OCI-M2 (cell line): Measurements from ENCODE around the gene PLEKHG1.

Source experiments
- DNase-seq: peaks from one replicate; lab custom pipeline; 2025; ENCODE audit not compliant: unreplicated experiment; lab: John Stamatoyannopoulos, UW

PLEKHG1 gene

DNA sequence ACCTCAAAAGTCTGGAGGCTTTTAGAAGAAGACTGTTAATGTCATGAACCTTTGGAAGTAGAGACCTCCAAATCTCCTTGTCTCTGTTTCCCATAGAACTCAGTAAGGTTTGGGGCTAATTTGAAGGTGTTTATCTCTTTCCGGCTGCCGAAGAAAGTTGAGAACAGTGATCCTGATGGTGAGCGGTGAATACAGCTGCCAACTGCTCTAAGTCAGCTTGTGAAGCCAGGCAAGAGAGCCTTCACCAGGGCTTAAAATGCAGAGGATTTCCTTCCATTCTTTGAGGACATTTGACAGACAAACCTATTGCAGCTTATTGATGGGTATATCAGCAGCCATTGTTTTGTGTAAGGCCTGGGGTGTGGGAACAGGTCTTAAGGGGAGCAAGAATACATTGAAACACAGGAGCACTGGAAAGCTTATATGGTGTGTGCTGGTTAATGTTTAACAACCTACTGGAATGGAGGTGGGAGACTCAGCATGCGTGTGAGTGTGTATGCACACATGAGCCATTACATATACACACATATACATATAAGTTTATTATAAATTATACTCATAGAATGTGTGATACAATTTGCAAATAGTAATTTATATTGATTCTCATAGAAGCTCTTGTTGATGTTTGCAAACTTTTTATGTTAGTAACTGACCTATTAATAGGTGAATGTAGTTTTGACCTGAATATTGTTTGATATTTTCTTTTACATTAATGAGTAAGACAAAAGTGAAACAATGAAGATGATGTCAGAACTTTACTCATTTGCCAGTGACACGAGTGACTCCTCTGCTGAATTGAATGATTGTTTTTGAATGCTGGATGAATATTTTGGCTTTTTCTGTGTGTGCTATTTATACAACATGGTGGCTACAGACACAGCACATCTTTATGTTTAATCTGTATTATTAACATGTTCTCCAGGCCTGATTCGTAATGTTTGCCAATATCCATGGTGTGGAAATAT, 18.1 kb downstream of the PLEKHG1 start:
- DNase-seq = no peak

DNA sequence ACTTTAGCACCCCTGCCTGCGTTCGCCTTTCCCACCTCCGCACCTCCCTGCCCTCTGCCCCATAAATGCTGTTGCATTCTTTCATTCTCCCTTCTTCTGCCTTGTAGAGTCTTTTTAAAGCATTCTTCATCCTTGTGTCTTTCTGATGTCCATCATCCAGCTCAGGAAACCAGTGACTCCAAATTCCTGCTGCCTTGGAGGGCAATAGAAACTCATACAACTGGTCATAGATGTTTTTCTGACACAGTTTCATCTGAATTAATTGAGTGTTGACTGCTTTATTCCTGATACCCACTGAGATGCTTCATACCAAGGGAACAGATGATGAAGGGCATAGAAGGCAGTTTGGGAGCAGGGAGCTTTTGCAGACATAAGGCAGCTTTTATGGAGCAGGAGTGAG, 19.6 kb downstream of the PLEKHG1 start:
- DNase-seq = no peak

DNA sequence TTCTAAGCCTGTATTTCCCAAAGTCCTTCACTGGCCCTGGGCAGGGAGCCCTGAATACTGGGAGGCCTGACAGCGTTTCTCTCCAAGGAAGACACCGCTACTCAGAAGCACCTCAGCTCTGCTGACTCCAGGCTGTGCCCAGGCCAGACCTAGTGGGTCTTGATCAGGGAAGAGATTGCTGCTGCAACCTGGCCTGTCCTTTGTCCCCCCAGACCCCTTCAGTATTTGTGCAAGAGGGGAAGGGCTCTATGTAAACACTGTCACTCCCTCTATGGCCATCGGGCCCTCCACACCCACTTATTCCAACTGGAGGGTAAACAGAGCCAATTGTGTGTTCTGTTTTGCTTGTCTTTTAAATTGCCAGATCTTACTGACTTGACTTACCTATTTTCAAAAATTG, 20.6 kb downstream of the PLEKHG1 start:
- no peak for DNase-seq

DNA sequence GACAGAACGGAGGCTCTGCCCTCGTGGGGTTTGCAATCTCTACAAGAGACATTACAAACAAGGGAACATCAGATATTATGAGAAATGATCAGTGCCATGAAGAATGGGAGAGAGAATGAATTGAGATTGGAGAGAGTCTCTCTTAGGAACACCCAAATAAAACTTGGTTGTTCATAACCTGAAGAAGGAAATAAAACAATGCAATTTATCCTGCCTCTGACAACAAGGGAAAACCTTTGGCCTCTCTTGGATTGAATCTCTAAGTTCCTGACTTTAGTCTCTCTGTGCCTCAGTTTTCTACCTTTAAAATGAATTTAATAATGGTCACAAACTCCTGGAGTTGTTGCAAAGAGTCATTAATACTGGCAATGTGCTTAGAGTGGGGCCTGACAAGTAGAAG, 21.1 kb downstream of the PLEKHG1 start:
- DNase-seq = no peak

DNA sequence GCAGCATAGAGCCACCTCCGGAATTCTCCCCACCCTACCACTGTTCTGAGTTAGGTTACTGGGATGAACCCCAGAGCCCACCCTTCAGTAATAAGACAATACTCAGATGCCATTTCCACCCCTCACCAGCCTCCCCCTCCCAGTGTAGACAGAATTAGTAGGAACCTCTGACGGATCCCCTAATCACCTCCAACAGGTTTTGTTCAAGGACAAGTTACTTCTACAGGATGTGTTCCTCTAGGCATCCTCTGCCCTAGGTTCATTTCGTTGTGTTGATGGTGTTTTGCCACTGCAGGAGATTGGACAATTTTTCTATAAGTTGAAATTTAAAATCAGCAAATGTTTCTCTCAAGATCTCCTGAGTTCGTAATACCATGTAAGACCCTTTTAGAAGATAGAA, 22.8 kb downstream of the PLEKHG1 start:
- DNase-seq = no peak

DNA sequence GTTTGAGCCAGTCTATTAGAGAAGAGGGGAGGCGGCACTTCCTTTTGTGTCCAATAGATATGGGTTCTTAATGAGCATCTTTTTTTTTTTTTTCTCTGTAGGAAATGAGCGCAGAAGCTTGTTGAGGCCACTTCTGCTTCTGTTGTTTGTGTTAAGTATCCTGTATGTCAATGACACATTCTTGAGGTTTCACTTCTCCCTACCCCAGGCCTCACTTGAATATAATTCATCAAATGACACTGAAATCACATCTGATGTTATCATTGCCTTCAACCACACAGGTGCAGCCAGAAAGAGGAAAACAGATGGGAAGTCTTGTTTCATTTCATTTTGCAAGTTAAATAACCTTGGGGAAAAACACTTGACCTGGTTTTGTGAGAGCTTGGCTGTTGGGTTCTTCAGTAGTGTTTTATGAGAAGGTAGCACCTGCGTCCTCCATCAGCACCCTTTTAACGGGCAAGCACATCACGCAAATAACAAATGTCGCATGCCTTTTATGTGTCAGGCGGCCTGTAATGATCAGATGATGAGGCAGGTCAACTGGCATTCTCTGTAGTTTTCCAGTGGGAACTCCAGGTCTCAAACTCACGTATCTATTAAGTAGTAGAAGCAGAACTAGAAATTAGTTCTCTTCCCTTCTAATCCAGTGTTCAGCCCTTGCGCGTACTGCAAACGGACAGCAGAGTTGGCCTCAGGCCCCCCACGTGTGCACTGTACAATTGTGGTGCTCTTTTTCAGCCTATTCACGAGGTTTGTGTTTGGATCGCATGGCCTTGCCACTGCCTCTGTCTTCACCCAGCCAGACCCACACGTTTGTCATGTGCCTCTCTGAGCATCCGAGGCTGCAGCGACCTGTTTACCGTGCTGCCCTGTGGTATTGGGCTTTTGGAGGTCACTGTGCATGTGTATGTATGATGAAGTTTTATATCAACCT, 23.5 kb downstream of the PLEKHG1 start:
- no peak for DNase-seq

DNA sequence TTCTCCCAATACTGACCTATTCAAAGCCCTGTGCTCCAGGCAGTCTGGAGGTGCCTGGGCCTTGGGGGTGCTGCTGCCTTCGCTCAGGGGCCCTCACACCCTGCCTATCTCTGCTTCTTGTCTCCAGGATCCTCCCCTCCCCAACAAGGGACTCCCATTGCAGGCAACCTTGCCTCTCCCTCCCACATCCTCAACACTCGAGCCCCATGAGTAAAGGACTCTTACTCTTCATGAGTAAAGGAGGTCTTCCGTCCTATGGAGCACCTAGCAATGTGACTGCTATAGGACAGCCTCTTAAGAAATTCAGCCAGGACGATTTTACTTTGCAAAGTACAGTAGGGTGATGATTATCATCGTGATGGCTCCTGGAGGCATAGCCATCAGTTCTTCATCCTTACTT, 24.5 kb downstream of the PLEKHG1 start:
- no peak for DNase-seq

DNA sequence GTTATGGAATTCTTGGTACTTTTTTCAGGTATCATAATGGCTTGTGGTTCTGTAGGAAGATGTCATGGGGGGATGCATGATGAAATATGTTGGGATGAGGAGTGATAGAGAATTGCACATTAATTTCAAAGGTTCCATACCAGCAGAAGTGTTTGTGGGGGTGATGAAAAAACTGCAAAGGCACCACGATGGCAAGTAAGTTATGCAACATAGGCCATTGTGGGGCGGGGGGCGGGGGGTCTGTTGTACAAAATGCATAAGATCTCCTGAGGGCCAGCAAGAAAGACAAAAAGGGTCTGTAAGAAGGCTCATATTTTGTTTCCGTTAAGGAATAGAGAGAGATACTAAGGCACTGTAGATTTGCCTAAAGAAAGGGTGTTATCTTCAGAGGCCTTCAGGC, 26.2 kb downstream of the PLEKHG1 start:
- no peak for DNase-seq

DNA sequence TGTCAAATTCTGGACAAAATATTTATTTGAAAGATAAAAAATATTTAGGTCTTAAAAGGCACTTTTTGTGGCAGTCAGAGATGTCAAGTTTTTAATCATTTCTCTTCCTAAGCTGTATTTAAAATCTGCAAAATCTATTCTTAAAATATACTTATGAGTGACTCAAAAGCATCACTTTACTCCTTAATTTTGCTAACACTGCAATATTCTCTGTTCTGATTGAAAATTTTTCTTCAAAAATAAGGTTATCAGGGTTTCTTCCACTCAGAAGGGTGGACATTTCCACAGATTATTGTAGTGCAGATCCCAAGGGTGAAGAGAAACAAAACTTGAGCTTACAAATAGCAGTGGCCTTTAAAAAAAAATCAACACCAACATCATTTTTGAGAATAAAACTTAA, 27.5 kb downstream of the PLEKHG1 start:
- DNase-seq = no peak

DNA sequence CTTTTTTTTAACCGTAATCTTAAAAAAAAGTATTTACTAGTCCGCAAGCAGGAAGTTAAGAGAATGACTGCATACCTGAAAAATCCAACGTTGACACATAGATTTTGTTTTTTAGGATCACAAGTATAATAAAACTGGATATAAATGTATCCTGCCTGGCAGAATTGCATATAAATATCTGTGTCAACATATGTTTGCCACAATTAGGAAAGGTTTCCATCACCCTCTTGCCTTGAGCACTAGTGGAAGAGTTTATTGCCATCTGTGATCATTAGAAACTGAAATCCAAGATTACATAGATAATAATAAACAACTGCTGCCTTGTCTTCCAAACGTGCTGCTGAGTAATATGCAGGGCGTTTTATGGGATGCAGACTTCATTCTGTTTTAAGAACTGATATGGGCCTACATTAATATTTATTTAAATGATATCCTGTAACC, 27.9 kb downstream of the PLEKHG1 start:
- no peak for DNase-seq

DNA sequence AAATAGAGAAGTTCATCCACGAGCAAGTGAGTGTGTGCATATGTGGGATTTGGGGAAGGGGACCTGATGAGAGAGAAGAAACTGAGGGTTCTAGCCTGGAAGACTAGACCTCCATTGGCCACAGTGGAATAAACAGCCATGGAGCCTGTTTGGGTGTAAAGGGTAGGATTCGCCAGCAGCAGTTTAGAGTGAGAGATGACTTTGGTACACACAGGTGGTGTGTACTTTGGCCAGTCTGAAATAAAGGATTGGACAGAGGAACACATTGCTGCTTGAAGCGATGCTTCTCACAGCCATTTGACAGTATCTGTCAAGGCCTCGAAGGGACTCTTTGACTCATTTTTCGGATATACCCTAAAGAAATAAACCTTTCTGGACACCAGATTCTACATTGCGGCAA, 29.2 kb downstream of the PLEKHG1 start:
- no peak for DNase-seq

DNA sequence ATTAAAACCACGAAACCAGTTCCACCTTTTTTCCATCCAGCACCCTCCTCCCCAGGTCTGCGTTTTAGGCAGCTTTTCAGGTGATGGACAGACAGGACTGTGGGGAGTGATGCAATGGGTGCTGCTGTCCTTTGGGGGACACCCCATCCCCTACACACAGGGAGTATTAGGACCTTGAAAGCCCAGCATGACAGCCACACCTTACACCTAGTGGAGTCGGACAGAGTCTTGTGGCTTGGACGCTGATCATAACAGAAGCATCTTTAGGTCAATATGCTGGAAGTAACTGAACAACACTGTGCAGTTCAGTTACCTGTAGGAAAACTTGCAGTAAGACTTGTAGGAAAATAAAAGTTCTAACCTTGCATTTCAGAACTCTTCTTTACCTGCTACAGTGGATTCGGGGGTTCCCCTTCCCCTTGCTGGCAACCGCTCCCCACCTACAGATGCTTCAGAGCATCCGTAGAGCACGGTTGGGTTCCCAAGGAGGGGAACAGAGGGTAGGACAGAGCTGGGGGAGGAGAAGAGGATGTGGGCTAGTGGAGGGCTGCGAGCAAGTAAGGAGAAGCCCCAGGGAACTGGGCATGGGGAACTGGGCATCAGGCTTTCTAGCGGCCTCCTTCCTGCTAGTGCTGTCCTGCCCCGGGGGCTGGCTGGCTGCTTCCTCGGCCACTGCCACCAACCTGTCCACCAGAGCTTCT, 31.7 kb downstream of the PLEKHG1 start:
- no peak for DNase-seq

DNA sequence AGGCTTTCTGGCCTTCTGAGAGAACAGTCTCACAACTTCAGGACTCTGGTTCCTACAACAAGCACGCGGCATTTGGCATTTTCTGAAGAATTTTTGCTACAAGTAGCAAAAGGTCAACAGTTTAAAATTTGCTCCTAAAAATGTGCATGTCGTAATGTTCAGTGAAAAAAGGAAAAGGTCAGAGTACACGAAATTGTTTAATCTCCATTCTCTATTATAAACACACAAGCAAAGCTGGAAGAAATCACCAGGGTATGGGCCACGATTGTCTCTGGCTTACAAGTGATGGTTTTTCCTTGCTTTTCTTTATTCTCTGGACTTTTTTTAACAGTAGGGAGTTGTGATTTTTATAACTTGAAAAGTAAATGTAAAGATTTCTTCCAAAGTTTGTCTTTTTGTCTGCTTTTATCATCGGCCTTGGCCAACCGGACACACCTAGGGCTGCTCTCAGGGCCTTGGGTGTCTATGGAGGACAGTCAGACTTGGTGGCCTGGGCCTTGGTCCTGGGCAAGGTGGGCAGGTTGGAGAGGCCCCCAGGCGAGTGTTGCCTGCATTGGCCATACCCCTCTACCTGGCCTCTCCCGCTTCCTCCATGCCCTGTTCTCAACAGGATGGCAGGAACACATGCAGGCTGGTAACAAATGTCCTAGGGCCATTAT, 32.4 kb downstream of the PLEKHG1 start:
- no peak for DNase-seq

DNA sequence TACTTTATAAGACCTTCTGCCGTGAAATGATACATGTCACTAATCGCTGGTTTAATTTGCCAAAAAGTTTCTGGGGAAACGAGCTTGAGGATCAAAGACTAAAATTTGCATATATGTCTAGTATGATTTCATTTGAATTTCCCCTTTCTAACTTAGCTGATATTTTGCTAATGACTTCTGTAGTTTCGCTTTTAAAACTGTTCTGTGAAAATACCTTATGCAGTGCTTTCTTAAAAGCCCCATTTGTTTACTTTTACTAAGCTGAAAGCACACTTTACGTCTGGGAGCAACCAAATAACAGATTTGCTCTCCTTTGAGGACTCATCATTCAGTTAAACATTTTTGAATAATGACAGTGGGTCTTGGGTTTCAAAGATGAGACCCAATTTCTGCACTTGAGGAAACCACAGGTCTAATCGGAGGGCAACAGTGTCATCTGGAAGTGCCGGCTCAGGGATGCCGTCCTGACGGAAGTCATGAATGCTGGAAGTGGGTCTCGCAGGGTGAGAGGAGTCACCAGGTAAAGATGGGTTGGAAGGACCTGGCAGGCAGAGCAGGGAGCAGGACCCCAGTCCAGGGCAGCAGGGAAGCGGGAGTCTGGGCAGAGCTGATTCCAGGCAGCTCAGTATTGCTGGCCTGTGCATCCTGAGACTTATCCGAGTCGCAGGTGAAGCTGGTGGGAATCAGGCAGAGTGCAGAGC, 33.2 kb downstream of the PLEKHG1 start:
- no peak for DNase-seq

DNA sequence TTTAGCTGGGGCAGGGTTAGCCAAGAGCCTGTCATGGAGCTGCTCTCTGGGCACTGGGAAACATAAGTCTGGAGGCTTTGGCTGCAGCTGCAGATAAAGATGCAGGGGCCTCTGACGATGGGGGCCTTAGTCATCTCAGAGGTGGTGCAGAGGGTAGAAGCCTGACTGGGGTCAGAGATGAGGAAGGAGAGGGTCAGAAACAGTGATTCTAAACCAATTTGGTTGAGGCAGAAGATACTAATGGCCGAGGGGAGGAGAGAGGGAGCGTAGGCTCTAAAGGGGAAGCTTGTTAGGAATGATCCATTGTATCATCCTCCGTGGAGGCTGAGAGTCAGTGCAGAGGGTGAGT, 33.8 kb downstream of the PLEKHG1 start:
- DNase-seq = no peak

DNA sequence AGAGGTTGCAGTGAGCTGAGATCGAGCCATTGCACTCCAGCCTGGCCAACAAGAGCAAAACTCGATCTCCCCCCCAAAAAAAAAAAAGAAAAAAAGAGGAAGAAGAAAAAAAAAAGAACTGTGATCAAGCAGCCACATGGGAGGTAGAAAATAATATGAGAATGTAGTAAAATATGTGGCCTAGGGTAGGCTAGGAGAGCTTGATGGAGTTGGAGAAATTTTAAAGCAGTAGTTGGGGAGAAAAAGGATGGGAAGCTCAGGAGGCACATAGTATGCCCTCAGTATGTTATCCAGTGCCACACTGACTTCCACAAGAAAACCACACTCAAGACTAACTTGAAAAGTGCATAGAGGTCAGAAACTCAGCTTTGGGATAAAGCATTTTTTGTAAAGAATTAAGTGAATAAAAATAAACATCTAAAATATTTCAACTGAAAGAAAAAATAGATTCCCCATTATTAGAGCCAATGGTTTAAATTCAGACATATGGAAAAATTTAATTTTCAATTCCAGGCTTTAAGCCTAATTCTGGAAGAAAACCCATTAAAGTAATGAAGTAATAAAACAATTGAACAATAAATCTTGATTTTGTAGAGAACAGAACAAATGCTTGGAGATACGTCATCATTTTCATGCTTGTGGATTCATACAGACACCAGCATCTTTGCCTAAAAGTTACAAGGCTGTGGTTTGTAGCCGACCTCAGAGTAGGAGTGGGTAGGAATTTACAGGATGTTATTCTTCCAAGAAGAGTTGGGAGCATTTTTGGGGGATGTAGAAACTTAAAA, 34.7 kb downstream of the PLEKHG1 start:
- DNase-seq = no peak

DNA sequence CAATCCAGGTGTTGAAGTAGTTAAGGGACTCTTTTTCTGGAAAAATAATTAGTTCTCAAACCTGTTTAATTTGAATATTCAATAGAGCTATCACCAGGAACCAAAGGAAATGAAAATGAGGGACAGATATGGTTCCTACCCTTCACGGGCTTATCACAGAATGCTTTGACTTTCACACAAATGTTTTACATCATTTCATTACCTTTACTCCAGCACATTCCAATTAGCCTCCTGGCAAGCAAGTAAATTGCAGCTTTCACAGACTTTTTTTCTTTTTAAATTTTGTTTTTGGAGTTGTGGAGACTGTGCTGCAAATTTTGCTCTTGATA, 35.2 kb downstream of the PLEKHG1 start:
- no peak for DNase-seq

DNA sequence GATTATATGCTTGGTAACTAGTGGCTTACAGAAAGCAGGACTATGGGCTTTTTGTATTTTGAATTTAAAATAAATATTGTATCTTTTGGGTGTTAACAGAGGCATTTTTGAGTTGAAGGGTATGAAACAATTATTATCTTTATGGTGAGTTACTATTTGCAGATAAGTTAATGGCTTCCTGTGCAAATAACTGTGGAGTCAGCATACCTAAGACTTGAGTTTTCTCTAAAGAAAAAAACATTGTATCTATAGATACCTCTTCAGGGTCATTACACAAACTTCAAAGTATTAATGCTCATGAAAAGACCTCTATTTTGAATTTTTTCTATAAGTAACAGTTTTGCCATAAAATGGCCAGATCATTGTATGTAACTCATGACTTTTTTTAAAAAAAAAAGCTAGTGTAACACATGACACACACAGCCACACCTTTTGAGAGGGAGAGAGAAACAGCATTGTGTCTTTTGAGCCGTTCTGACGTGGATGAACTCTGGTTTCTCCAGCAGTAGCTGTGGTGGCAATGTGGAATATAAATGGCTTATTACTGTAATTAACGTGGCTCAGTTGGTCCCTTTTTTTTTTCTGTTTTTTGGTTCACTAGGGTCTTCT, 36.3 kb downstream of the PLEKHG1 start:
- no peak for DNase-seq

DNA sequence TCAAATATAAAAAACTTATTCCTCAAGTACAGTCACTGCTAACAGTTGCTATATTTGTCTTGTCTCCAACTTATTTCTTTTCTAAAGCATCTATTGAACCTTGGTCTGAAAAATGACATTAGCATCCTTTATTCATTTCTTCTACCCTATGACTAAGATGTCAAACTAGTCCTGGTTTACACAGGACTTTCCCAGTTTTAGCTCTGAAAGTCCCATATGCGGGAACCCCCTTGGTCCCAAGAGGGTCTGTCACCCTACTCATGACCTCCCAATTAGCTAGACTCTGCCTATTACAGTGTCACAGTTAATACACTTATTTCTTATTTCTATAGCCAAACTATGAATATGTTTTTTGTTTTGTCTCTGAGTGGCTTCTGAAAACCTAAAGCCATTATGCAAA, 37.1 kb downstream of the PLEKHG1 start:
- DNase-seq = no peak
